Glutamatergic neuron (in vitro differentiated cells): ENCODE data around the gene RAPGEF3. TPM values are rescaled to one million over a fixed set of nuclear protein-coding genes. Genes with fewer than 3 reads are reported as not detected.

Experiments
- DNase-seq: peaks from one replicate; pipeline ENCODE4 v3.0.0; 2022
- H3K27ac Mint-ChIP-seq: one replicate; pipeline ENCODE4 v1.8.0; 2020; ENCODE audit warnings: mild to moderate bottlenecking, mixed read lengths, inconsistent platforms; ENCODE audit not compliant: unreplicated experiment
- H3K27me3 Mint-ChIP-seq: one replicate; pipeline ENCODE4 v1.8.0; 2020; ENCODE audit warnings: mild to moderate bottlenecking, moderate library complexity, mixed read lengths, inconsistent platforms; ENCODE audit not compliant: unreplicated experiment
- H3K36me3 Mint-ChIP-seq: one replicate; pipeline ENCODE4 v1.8.0; 2020; ENCODE audit warnings: mild to moderate bottlenecking, mixed read lengths, inconsistent platforms; ENCODE audit not compliant: unreplicated experiment
- H3K4me1 Mint-ChIP-seq: one replicate; pipeline ENCODE4 v1.8.0; 2020; ENCODE audit warnings: mild to moderate bottlenecking, low read depth, mixed read lengths, inconsistent platforms; ENCODE audit not compliant: unreplicated experiment
- H3K4me3 Mint-ChIP-seq: one replicate; pipeline ENCODE4 v1.8.0; 2020; ENCODE audit warnings: mild to moderate bottlenecking, mixed read lengths, inconsistent platforms; ENCODE audit not compliant: unreplicated experiment
- H3K9me3 Mint-ChIP-seq: one replicate; pipeline ENCODE4 v1.8.0; 2020; ENCODE audit warnings: mild to moderate bottlenecking, moderate library complexity, mixed read lengths, inconsistent platforms; ENCODE audit not compliant: unreplicated experiment
- CTCF ChIP-seq: fragments of 200-600 bp; sonication (generic); IDR thresholded peaks from one replicate; pipeline ENCODE4 v1.5.0; 2021; ENCODE audit not compliant: partially characterized antibody, unreplicated experiment
- total RNA-seq: library from RNA; stranded (reverse); fragmentation: NEBNext Ultra II Directional; extraction: Animal tissue kit (Norgen Biotek cat#: 25700); gene quantifications from one replicate; pipeline ENCODE4 v1.2.1, GENCODE V29; 2021; ENCODE audit not compliant: unreplicated experiment

Gene RAPGEF3
- total RNA-seq, 1 donor from 2014 or later = 0.81 TPM

- Mint-ChIP-seq H3K27me3 (peaks cover 2% of the 10 kb centered on the region), H3K4me3 (no peak overlapping the region), H3K27ac (no peak overlapping the region), H3K9me3 (peaks cover 4% of the 10 kb centered on the region), H3K36me3 (no peaks in the 10 kb centered on the region), H3K4me1 (peaks cover 10% of the 10 kb centered on the region)
- no peak for DNase-seq
- no peak for TF ChIP-seq CTCF
Measured at GRCh38 chr12:47710278-47710677, 48.4 kb downstream of the RAPGEF3 start.

GRCh38 chr12:47709671-47710070 is 49.0 kb downstream of the RAPGEF3 start:
- TF ChIP-seq CTCF = no peak
- Mint-ChIP-seq H3K36me3 (no peaks in the 10 kb centered on the region), H3K4me3 (no peak overlapping the region)

GRCh38 chr12:47709237-47709636 is 49.4 kb downstream of the RAPGEF3 start:
- no peak for TF ChIP-seq CTCF
- Mint-ChIP-seq H3K27me3 (peaks cover 4% of the 10 kb centered on the region), H3K9me3 (peaks cover 6% of the 10 kb centered on the region), H3K36me3 (no peaks in the 10 kb centered on the region), H3K4me1 (peaks cover 13% of the 10 kb centered on the region), H3K27ac (no peak overlapping the region), H3K4me3 (no peak overlapping the region)
- DNase-seq = no peak

More at GRCh38 chr12:47709671-47710070, 49.0 kb downstream of the RAPGEF3 start:
- DNase-seq = no peak
- Mint-ChIP-seq H3K27ac (no peak overlapping the region), H3K4me1 (peaks cover 13% of the 10 kb centered on the region), H3K9me3 (peaks cover 6% of the 10 kb centered on the region), H3K27me3 (peaks cover 4% of the 10 kb centered on the region)

- Mint-ChIP-seq H3K27me3 (peaks cover 4% of the 10 kb centered on the region), H3K36me3 (no peaks in the 10 kb centered on the region), H3K9me3 (peaks cover 6% of the 10 kb centered on the region), H3K27ac (no peak overlapping the region), H3K4me1 (peaks cover 17% of the 10 kb centered on the region), H3K4me3 (no peak overlapping the region)
- DNase-seq = no peak
- no peak for TF ChIP-seq CTCF
Measured at GRCh38 chr12:47707905-47708543, 50.7 kb downstream of the RAPGEF3 start.

- Mint-ChIP-seq H3K36me3 (no peaks in the 10 kb centered on the region), H3K9me3 (peaks cover 6% of the 10 kb centered on the region), H3K4me1 (peaks cover 17% of the 10 kb centered on the region), H3K27ac (no peak overlapping the region), H3K4me3 (no peak overlapping the region), H3K27me3 (peaks cover 4% of the 10 kb centered on the region)
- TF ChIP-seq CTCF = no peak
- DNase-seq = no peak
Measured at GRCh38 chr12:47707355-47707754, 51.3 kb downstream of the RAPGEF3 start.
